Trophoblast cell (in vitro differentiated cells and primary cell): Measurements from ENCODE around the gene DDIT4.
"Not testable (repeated sequence)": the region's sequence is repeated elsewhere in the genome, so short reads cannot be mapped to it uniquely, and the experiment has no call there.

Experiments
- DNase-seq, 2 donors: peaks; one replicate each; pipeline ENCODE4 v3.0.0-alpha.2; 2016
- H2AFZ ChIP-seq: 2 replicates; pipeline ENCODE4 v1.6.1; 2013; ENCODE audit warnings: low read length, moderate library complexity, mild to moderate bottlenecking; ENCODE audit not compliant: insufficient read depth, poor library complexity
- H2AK5ac ChIP-seq: 2 replicates; pipeline ENCODE4 v1.6.1; 2013; ENCODE audit warnings: mild to moderate bottlenecking, low read length
- H2BK120ac ChIP-seq: 2 replicates; pipeline ENCODE4 v1.6.1; 2013; ENCODE audit warnings: low read length, mild to moderate bottlenecking, moderate library complexity; ENCODE audit not compliant: insufficient read depth, poor library complexity
- H2BK12ac ChIP-seq: 2 replicates; pipeline ENCODE4 v1.6.1; 2013; ENCODE audit warnings: mild to moderate bottlenecking, low read length, moderate library complexity
- H2BK5ac ChIP-seq: 2 replicates; pipeline ENCODE4 v1.6.1; 2013; ENCODE audit warnings: low read length, low read depth, moderate library complexity, mild to moderate bottlenecking; ENCODE audit not compliant: poor library complexity
- H3K14ac ChIP-seq: 2 replicates; pipeline ENCODE4 v1.6.1; 2013; ENCODE audit warnings: mild to moderate bottlenecking, low read length
- H3K18ac ChIP-seq: 2 replicates; pipeline ENCODE4 v1.6.1; 2013; ENCODE audit warnings: mild to moderate bottlenecking, low read length
- H3K23ac ChIP-seq: 2 replicates; pipeline ENCODE4 v1.6.1; 2013; ENCODE audit warnings: low read length
- H3K27ac ChIP-seq: 2 replicates; pipeline ENCODE4 v1.5.1; 2013; ENCODE audit warnings: low read depth, mild to moderate bottlenecking, inconsistent platforms, low read length, moderate library complexity
- H3K27me3 ChIP-seq: 2 replicates; pipeline ENCODE4 v1.6.1; 2013; ENCODE audit warnings: inconsistent platforms, mild to moderate bottlenecking, low read length, moderate library complexity; ENCODE audit not compliant: insufficient read depth
- H3K36me3 ChIP-seq, 2 experiments: 1 replicate in 1 of 2; 2 replicates in 1 of 2; pipeline ENCODE4 v1.6.1; 2013; ENCODE audit warnings: low read length in 2 of 2, mild to moderate bottlenecking in 2 of 2, moderate library complexity in 1 of 2; ENCODE audit not compliant: insufficient read depth in 2 of 2, control insufficient read depth in 1 of 2
- H3K4ac ChIP-seq: 2 replicates; pipeline ENCODE4 v1.6.1; 2013; ENCODE audit warnings: low read depth, mild to moderate bottlenecking, low read length, moderate library complexity
- H3K4me1 ChIP-seq, 2 experiments: 1 replicate in 1 of 2; 2 replicates in 1 of 2; pipeline ENCODE4 v1.6.1; 2013; ENCODE audit warnings: low read length in 2 of 2, mild to moderate bottlenecking in 2 of 2, moderate library complexity in 1 of 2; ENCODE audit not compliant: insufficient read depth in 2 of 2, control insufficient read depth in 1 of 2
- H3K4me2 ChIP-seq: 2 replicates; pipeline ENCODE4 v1.6.1; 2013; ENCODE audit warnings: inconsistent platforms, mild to moderate bottlenecking, low read length, moderate library complexity
- H3K4me3 ChIP-seq: 2 replicates; pipeline ENCODE4 v1.5.1; 2013; ENCODE audit warnings: mild to moderate bottlenecking, low read depth, low read length, inconsistent platforms
- H3K79me1 ChIP-seq: one replicate; pipeline ENCODE4 v1.6.1; 2013; ENCODE audit warnings: low read length
- H3K79me2 ChIP-seq: 2 replicates; pipeline ENCODE4 v1.6.1; 2013; ENCODE audit warnings: low read length, mild to moderate bottlenecking; ENCODE audit not compliant: control insufficient read depth, insufficient read depth, poor library complexity
- H3K9ac ChIP-seq: 2 replicates; pipeline ENCODE4 v1.6.1; 2013; ENCODE audit warnings: mild to moderate bottlenecking, low read length
- H3K9me3 ChIP-seq: 2 replicates; pipeline ENCODE4 v1.6.1; 2013; ENCODE audit warnings: low read depth, mild to moderate bottlenecking, control low read depth, inconsistent platforms, low read length; ENCODE audit not compliant: insufficient read depth
- H4K12ac ChIP-seq: 2 replicates; pipeline ENCODE4 v1.6.1; 2013; ENCODE audit warnings: low read depth, mild to moderate bottlenecking, low read length, moderate library complexity
- H4K8ac ChIP-seq: 2 replicates; pipeline ENCODE4 v1.6.1; 2013; ENCODE audit warnings: low read depth, mild to moderate bottlenecking, low read length, moderate library complexity
- H4K91ac ChIP-seq: one replicate; pipeline ENCODE4 v1.6.1; 2013; ENCODE audit warnings: low read depth, mild to moderate bottlenecking, low read length, moderate library complexity
- WGBS: extraction: QIAGEN DNeasy Blood & Tissue Kit; methylation state at CpG from one replicate; pipeline ENCODE4 v1.1.7; 2013; ENCODE audit warnings: missing lambda C conversion rate; ENCODE audit not compliant: insufficient read length, insufficient coverage; ENCODE audit errors: extremely low coverage; 5-methylcytosine and 5-hydroxymethylcytosine counted together

The DDIT4 gene

GRCh38 chr10:72279587-72279986, 5.9 kb downstream of the DDIT4 start:
- not testable (repeated sequence) for H2BK12ac ChIP-seq, H3K9ac ChIP-seq, H4K8ac ChIP-seq, H3K4me3 ChIP-seq, H2BK5ac ChIP-seq, H2AK5ac ChIP-seq, H3K4me2 ChIP-seq, H3K18ac ChIP-seq, H3K79me2 ChIP-seq, H3K4ac ChIP-seq, H3K23ac ChIP-seq, H3K27me3 ChIP-seq, DNase-seq, H3K9me3 ChIP-seq, H4K91ac ChIP-seq, H2AFZ ChIP-seq, H3K79me1 ChIP-seq, H2BK120ac ChIP-seq, H3K27ac ChIP-seq, H4K12ac ChIP-seq, H3K14ac ChIP-seq
- H3K4me1 ChIP-seq = peaks cover 12 to 14% of the 10 kb centered on the region in 2 experiments
- peaks cover 12 to 14% of the 10 kb centered on the region in 2 experiments for H3K36me3 ChIP-seq
- WGBS = no CpG with 5 or more reads among the region's 7 CpGs

GRCh38 chr10:72283131-72283530, 9.4 kb downstream of the DDIT4 start:
- no CpG with 5 or more reads among the region's 3 CpGs for WGBS

GRCh38 chr10:72285972-72286521, 12.3 kb downstream of the DDIT4 start:
- Histone ChIP-seq H2BK12ac (peak overlapping the region; percentile 9), H3K4ac (no peak overlapping the region), H3K4me1 (peaks cover 3 to 8% of the 10 kb centered on the region in 2 experiments), H3K23ac (no peak overlapping the region), H3K18ac (no peak overlapping the region), H2AFZ (no peak overlapping the region), H2BK120ac (no peak overlapping the region), H3K4me3 (no peak overlapping the region), H2AK5ac (no peak overlapping the region), H3K79me1 (peaks cover 3% of the 10 kb centered on the region), H3K27ac (no peak overlapping the region), H4K91ac (no peak overlapping the region), H4K8ac (no peak overlapping the region), H3K14ac (no peak overlapping the region), H3K36me3 (no peaks in the 10 kb centered on the region), H2BK5ac (no peak overlapping the region), H3K9ac (no peak overlapping the region), H3K27me3 (no peaks in the 10 kb centered on the region), H3K9me3 (no peaks in the 10 kb centered on the region), H3K79me2 (no peaks in the 10 kb centered on the region), H4K12ac (no peak overlapping the region), H3K4me2 (no peak overlapping the region)
- WGBS = no CpG with 5 or more reads among the region's 14 CpGs
- DNase-seq = no peak

More at GRCh38 chr10:72283131-72283530, 9.4 kb downstream of the DDIT4 start:
- Histone ChIP-seq H2AFZ (no peak overlapping the region), H3K79me2 (no peaks in the 10 kb centered on the region), H3K23ac (no peak overlapping the region), H3K4me3 (no peak overlapping the region), H3K4me2 (no peak overlapping the region), H3K4ac (no peak overlapping the region), H3K27ac (no peak overlapping the region), H2BK5ac (no peak overlapping the region), H2AK5ac (no peak overlapping the region), H3K18ac (no peak overlapping the region), H4K12ac (no peak overlapping the region), H3K14ac (no peak overlapping the region), H4K8ac (no peak overlapping the region), H3K27me3 (no peaks in the 10 kb centered on the region), H3K79me1 (no peaks in the 10 kb centered on the region), H4K91ac (no peak overlapping the region), H3K4me1 (peaks cover 0 to 5% of the 10 kb centered on the region in 2 experiments), H2BK12ac (no peak overlapping the region), H3K9ac (no peak overlapping the region), H3K9me3 (no peaks in the 10 kb centered on the region), H2BK120ac (no peak overlapping the region), H3K36me3 (no peaks in the 10 kb centered on the region)
- no peak for DNase-seq

- no peaks in the 10 kb centered on the region for H3K9me3 ChIP-seq
- H3K27me3 ChIP-seq = no peaks in the 10 kb centered on the region
- peak overlapping the region; percentile 25 for H3K4ac ChIP-seq
- H3K79me1 ChIP-seq = peaks cover 15% of the 10 kb centered on the region
- H2AK5ac ChIP-seq = peak overlapping the region; percentile 2
- peak overlapping the region; percentile 32 for H2BK5ac ChIP-seq
- H3K18ac ChIP-seq = peak overlapping the region; percentile 1
- H4K12ac ChIP-seq = no peak overlapping the region
- H2BK120ac ChIP-seq = peak overlapping the region; percentile 68
- H3K27ac ChIP-seq = no peak overlapping the region
- H3K23ac ChIP-seq = no peak overlapping the region
- no peaks in the 10 kb centered on the region for H3K79me2 ChIP-seq
- peak overlapping the region; percentile 69 for H4K91ac ChIP-seq
- H2BK12ac ChIP-seq = peak overlapping the region; percentile 9
- H4K8ac ChIP-seq = peak overlapping the region; percentile 1
- WGBS = no CpG with 5 or more reads among the region's 4 CpGs
- DNase-seq = no peak
- no peak overlapping the region for H3K4me2 ChIP-seq
- H3K9ac ChIP-seq = no peak overlapping the region
- H3K36me3 ChIP-seq = no peaks in the 10 kb centered on the region
- H3K4me3 ChIP-seq = no peak overlapping the region
- peak overlapping the region; percentile 53 for H3K14ac ChIP-seq
- peaks cover 17 to 20% of the 10 kb centered on the region in 2 experiments for H3K4me1 ChIP-seq
- H2AFZ ChIP-seq = no peak overlapping the region
These were observed 17.4 kb downstream of the DDIT4 start for GRCh38 chr10:72291019-72291532.
